Activated naive CD8-positive, alpha-beta T cell (primary cell): ENCODE data around the gene EGFLAM.

ENCODE experiments used
- H3K27ac Mint-ChIP-seq: one replicate; pipeline ENCODE4 v1.8.0; 2021; ENCODE audit warnings: mixed read lengths
- H3K27me3 Mint-ChIP-seq: one replicate; pipeline ENCODE4 v1.8.0; 2021; ENCODE audit warnings: mixed read lengths
- H3K36me3 Mint-ChIP-seq: one replicate; pipeline ENCODE4 v1.8.0; 2021; ENCODE audit warnings: mixed read lengths
- H3K4me1 Mint-ChIP-seq: one replicate; pipeline ENCODE4 v1.8.0; 2021; ENCODE audit warnings: low read depth, mixed read lengths
- H3K4me3 Mint-ChIP-seq: one replicate; pipeline ENCODE4 v1.8.0; 2021; ENCODE audit warnings: mild to moderate bottlenecking, mixed read lengths
- H3K9me3 Mint-ChIP-seq: one replicate; pipeline ENCODE4 v1.8.0; 2021; ENCODE audit warnings: low read depth, mixed read lengths

EGFLAM gene

GRCh38 chr5:38253759-38254158, 4.6 kb upstream of the EGFLAM start:
- peaks cover 37% of the 10 kb centered on the region for H3K27me3 Mint-ChIP-seq

GRCh38 chr5:38257308-38258041, 884 bp upstream of the EGFLAM start:
- H3K4me3 Mint-ChIP-seq, result no peak overlapping the region
- peaks cover 10% of the 10 kb centered on the region for H3K4me1 Mint-ChIP-seq
- H3K36me3 Mint-ChIP-seq, result no peaks in the 10 kb centered on the region
- H3K27me3 Mint-ChIP-seq, result peaks cover 47% of the 10 kb centered on the region
- H3K27ac Mint-ChIP-seq, result no peak overlapping the region
- H3K9me3 Mint-ChIP-seq, result peaks cover 11% of the 10 kb centered on the region

More at GRCh38 chr5:38253759-38254158, 4.6 kb upstream of the EGFLAM start:
- Mint-ChIP-seq H3K36me3 (no peaks in the 10 kb centered on the region), H3K4me3 (no peak overlapping the region), H3K27ac (no peak overlapping the region), H3K9me3 (peaks cover 11% of the 10 kb centered on the region), H3K4me1 (peaks cover 4% of the 10 kb centered on the region)

- peaks cover 8% of the 10 kb centered on the region for H3K9me3 Mint-ChIP-seq
- H3K27me3 Mint-ChIP-seq, result peaks cover 44% of the 10 kb centered on the region
- H3K36me3 Mint-ChIP-seq, result no peaks in the 10 kb centered on the region
- H3K27ac Mint-ChIP-seq, result no peak overlapping the region
- no peak overlapping the region for H3K4me3 Mint-ChIP-seq
- peaks cover 10% of the 10 kb centered on the region for H3K4me1 Mint-ChIP-seq
Measured at GRCh38 chr5:38258042-38258318, 379 bp upstream of the EGFLAM start.

- H3K27me3 Mint-ChIP-seq, result peaks cover 43% of the 10 kb centered on the region
- peaks cover 10% of the 10 kb centered on the region for H3K4me1 Mint-ChIP-seq
- no peak overlapping the region for H3K27ac Mint-ChIP-seq
- no peaks in the 10 kb centered on the region for H3K9me3 Mint-ChIP-seq
- H3K4me3 Mint-ChIP-seq, result peak overlapping the region; percentile 14
- H3K36me3 Mint-ChIP-seq, result no peaks in the 10 kb centered on the region
Measured at GRCh38 chr5:38259062-38259808, 876 bp downstream of the EGFLAM start.

- Mint-ChIP-seq H3K9me3 (no peaks in the 10 kb centered on the region), H3K27me3 (peaks cover 41% of the 10 kb centered on the region), H3K27ac (no peak overlapping the region), H3K36me3 (no peaks in the 10 kb centered on the region), H3K4me3 (no peak overlapping the region), H3K4me1 (peaks cover 10% of the 10 kb centered on the region)
Measured at GRCh38 chr5:38259809-38260160, 1.4 kb downstream of the EGFLAM start.

GRCh38 chr5:38263983-38264382, 5.6 kb downstream of the EGFLAM start:
- Mint-ChIP-seq H3K36me3 (no peaks in the 10 kb centered on the region), H3K9me3 (no peaks in the 10 kb centered on the region), H3K27ac (no peak overlapping the region), H3K27me3 (peaks cover 40% of the 10 kb centered on the region), H3K4me3 (no peak overlapping the region), H3K4me1 (peaks cover 3% of the 10 kb centered on the region)

GRCh38 chr5:38265546-38266179, 7.3 kb downstream of the EGFLAM start:
- peaks cover 34% of the 10 kb centered on the region for H3K27me3 Mint-ChIP-seq
- no peaks in the 10 kb centered on the region for H3K36me3 Mint-ChIP-seq
- H3K27ac Mint-ChIP-seq, result no peak overlapping the region
- no peaks in the 10 kb centered on the region for H3K9me3 Mint-ChIP-seq
- no peak overlapping the region for H3K4me3 Mint-ChIP-seq
- no peaks in the 10 kb centered on the region for H3K4me1 Mint-ChIP-seq

- H3K27me3 Mint-ChIP-seq, result peaks cover 34% of the 10 kb centered on the region
- H3K27ac Mint-ChIP-seq, result no peak overlapping the region
- H3K9me3 Mint-ChIP-seq, result peaks cover 9% of the 10 kb centered on the region
- H3K4me3 Mint-ChIP-seq, result no peak overlapping the region
- H3K4me1 Mint-ChIP-seq, result no peaks in the 10 kb centered on the region
- no peaks in the 10 kb centered on the region for H3K36me3 Mint-ChIP-seq
Measured at GRCh38 chr5:38267372-38267771, 9.0 kb downstream of the EGFLAM start.

GRCh38 chr5:38273626-38274025, 15.3 kb downstream of the EGFLAM start:
- H3K4me1 Mint-ChIP-seq, result no peaks in the 10 kb centered on the region
- peaks cover 9% of the 10 kb centered on the region for H3K27me3 Mint-ChIP-seq
- no peak overlapping the region for H3K4me3 Mint-ChIP-seq
- peaks cover 41% of the 10 kb centered on the region for H3K9me3 Mint-ChIP-seq
- no peak overlapping the region for H3K27ac Mint-ChIP-seq
- no peaks in the 10 kb centered on the region for H3K36me3 Mint-ChIP-seq

- peaks cover 9% of the 10 kb centered on the region for H3K27me3 Mint-ChIP-seq
- H3K27ac Mint-ChIP-seq, result no peak overlapping the region
- no peak overlapping the region for H3K4me3 Mint-ChIP-seq
- no peaks in the 10 kb centered on the region for H3K36me3 Mint-ChIP-seq
- no peaks in the 10 kb centered on the region for H3K4me1 Mint-ChIP-seq
- H3K9me3 Mint-ChIP-seq, result peaks cover 41% of the 10 kb centered on the region
Measured at GRCh38 chr5:38274370-38274769, 16.0 kb downstream of the EGFLAM start.

GRCh38 chr5:38284384-38284783, 26.0 kb downstream of the EGFLAM start:
- Mint-ChIP-seq H3K4me3 (no peak overlapping the region), H3K27me3 (peaks cover 2% of the 10 kb centered on the region), H3K4me1 (no peaks in the 10 kb centered on the region), H3K27ac (no peak overlapping the region), H3K9me3 (no peaks in the 10 kb centered on the region), H3K36me3 (no peaks in the 10 kb centered on the region)

- Mint-ChIP-seq H3K27me3 (peaks cover 2% of the 10 kb centered on the region), H3K36me3 (no peaks in the 10 kb centered on the region), H3K4me3 (no peak overlapping the region), H3K9me3 (no peaks in the 10 kb centered on the region), H3K4me1 (no peaks in the 10 kb centered on the region), H3K27ac (no peak overlapping the region)
Measured at GRCh38 chr5:38285226-38285625, 26.9 kb downstream of the EGFLAM start.

- H3K36me3 Mint-ChIP-seq, result no peaks in the 10 kb centered on the region
- no peaks in the 10 kb centered on the region for H3K9me3 Mint-ChIP-seq
- no peak overlapping the region for H3K4me3 Mint-ChIP-seq
- no peaks in the 10 kb centered on the region for H3K4me1 Mint-ChIP-seq
- H3K27ac Mint-ChIP-seq, result no peak overlapping the region
- H3K27me3 Mint-ChIP-seq, result peaks cover 2% of the 10 kb centered on the region
Measured at GRCh38 chr5:38286002-38286401, 27.6 kb downstream of the EGFLAM start.

GRCh38 chr5:38287124-38287523, 28.8 kb downstream of the EGFLAM start:
- no peaks in the 10 kb centered on the region for H3K4me1 Mint-ChIP-seq
- H3K9me3 Mint-ChIP-seq, result no peaks in the 10 kb centered on the region
- H3K4me3 Mint-ChIP-seq, result no peak overlapping the region
- no peak overlapping the region for H3K27ac Mint-ChIP-seq
- no peaks in the 10 kb centered on the region for H3K36me3 Mint-ChIP-seq
- peaks cover 1% of the 10 kb centered on the region for H3K27me3 Mint-ChIP-seq

GRCh38 chr5:38289457-38289856, 31.1 kb downstream of the EGFLAM start:
- Mint-ChIP-seq H3K4me3 (no peak overlapping the region), H3K4me1 (no peaks in the 10 kb centered on the region), H3K27me3 (peaks cover 1% of the 10 kb centered on the region), H3K36me3 (no peaks in the 10 kb centered on the region), H3K27ac (no peak overlapping the region), H3K9me3 (no peaks in the 10 kb centered on the region)
